GM23248 (cell line): ENCODE measurements around the gene NACC2. TPM values are rescaled to one million over a fixed set of nuclear protein-coding genes. Genes with fewer than 3 reads are reported as not detected.

Experiments
- DNase-seq: peaks from one replicate; pipeline ENCODE4 v3.0.0-alpha.2; 2015
- H2AFZ ChIP-seq: fragments of 200-600 bp; sonication (generic); 2 replicates; pipeline ENCODE4 v1.6.1; 2016; ENCODE audit warnings: antibody characterized with exemption
- H3F3A ChIP-seq: fragments of 200-600 bp; sonication (generic); 2 replicates; pipeline ENCODE4 v1.6.1; 2016; ENCODE audit warnings: mild to moderate bottlenecking, antibody characterized with exemption, mixed run types; ENCODE audit not compliant: insufficient read depth
- H3K27ac ChIP-seq: fragments of 200-600 bp; sonication (generic); 2 replicates; pipeline ENCODE4 v1.5.1; 2016; ENCODE audit warnings: mild to moderate bottlenecking
- H3K27me3 ChIP-seq: fragments of 200-600 bp; sonication (generic); replicated peaks from 2 replicates; pipeline ENCODE4 v1.6.1; 2016; ENCODE audit warnings: mild to moderate bottlenecking; ENCODE audit not compliant: insufficient read depth
- H3K36me3 ChIP-seq: fragments of 200-600 bp; sonication (generic); 2 replicates; pipeline ENCODE4 v1.6.1; 2016; ENCODE audit warnings: low read depth, mild to moderate bottlenecking
- H3K4me1 ChIP-seq: fragments of 200-600 bp; sonication (generic); 2 replicates; pipeline ENCODE4 v1.6.1; 2016; ENCODE audit warnings: mild to moderate bottlenecking; ENCODE audit not compliant: insufficient read depth
- H3K4me2 ChIP-seq: fragments of 200-600 bp; sonication (generic); one replicate; pipeline ENCODE4 v1.6.1; 2016; ENCODE audit warnings: mild to moderate bottlenecking; ENCODE audit not compliant: unreplicated experiment
- H3K4me3 ChIP-seq: fragments of 200-600 bp; sonication (generic); 2 replicates; pipeline ENCODE4 v1.5.1; 2016; ENCODE audit warnings: mild to moderate bottlenecking
- H3K79me2 ChIP-seq: fragments of 200-600 bp; sonication (generic); 2 replicates; pipeline ENCODE4 v1.6.1; 2016; ENCODE audit warnings: mild to moderate bottlenecking; ENCODE audit not compliant: insufficient read depth
- H3K9ac ChIP-seq: fragments of 200-600 bp; sonication (generic); 2 replicates; pipeline ENCODE4 v1.6.1; 2016; ENCODE audit warnings: mild to moderate bottlenecking
- H3K9me2 ChIP-seq: fragments of 200-600 bp; sonication (generic); 2 replicates; pipeline ENCODE4 v1.6.1; 2016; ENCODE audit warnings: mixed run types, mild to moderate bottlenecking, moderate library complexity; ENCODE audit not compliant: insufficient read depth
- H3K9me3 ChIP-seq: fragments of 200-600 bp; sonication (generic); one replicate; pipeline ENCODE4 v1.6.1; 2017; ENCODE audit warnings: low read depth
- H4K20me1 ChIP-seq: fragments of 200-600 bp; sonication (generic); 2 replicates; pipeline ENCODE4 v1.6.0; 2016; ENCODE audit not compliant: insufficient read depth
- EZH2 ChIP-seq: fragments of 200-600 bp; sonication (generic); IDR thresholded peaks from 2 replicates; pipeline ENCODE4 v1.6.1; 2018; ENCODE audit warnings: antibody characterized with exemption, mild to moderate bottlenecking; ENCODE audit not compliant: insufficient read depth, poor library complexity, severe bottlenecking
- EZH2phosphoT487 ChIP-seq: fragments of 200-600 bp; sonication (generic); IDR thresholded peaks from 2 replicates; pipeline ENCODE4 v1.6.1; 2018; ENCODE audit warnings: antibody characterized with exemption, moderate library complexity, mild to moderate bottlenecking, low read depth; ENCODE audit not compliant: insufficient read depth
- WGBS, 2 experiments: methylation state at CpG; one replicate each; pipeline ENCODE4 v1.1.6; 2015 to 2017; ENCODE audit warnings: low lambda C conversion rate in 2 of 2, low coverage in 1 of 2; ENCODE audit errors: missing lambda C conversion rate in 2 of 2; 5-methylcytosine and 5-hydroxymethylcytosine counted together
- in situ Hi-C: fragments of 300-500 bp; cut with MboI; formaldehyde crosslinking; loops from 2 replicates; pipeline ENCODE4 v1.15.0; 2020
- polyA plus RNA-seq: library from polyadenylated mRNA; unstranded; fragments of >200 nt; fragmentation: Nextera tagmentation; extraction: Ambion mirVana; gene quantifications from 2 replicates; pipeline ENCODE4 v1.2.1, GENCODE V29; 2016
- total RNA-seq: library from RNA; depleted of rRNA; stranded (reverse); fragments of >200 nt; shearing (Covaris generic); gene quantifications from 2 replicates; pipeline ENCODE4 v1.2.3, GENCODE V29; 2014

NACC2 gene
- total and polyA plus RNA-seq, 2 experiments from 2014 or later = 5.3 to 30.7 TPM

DNA sequence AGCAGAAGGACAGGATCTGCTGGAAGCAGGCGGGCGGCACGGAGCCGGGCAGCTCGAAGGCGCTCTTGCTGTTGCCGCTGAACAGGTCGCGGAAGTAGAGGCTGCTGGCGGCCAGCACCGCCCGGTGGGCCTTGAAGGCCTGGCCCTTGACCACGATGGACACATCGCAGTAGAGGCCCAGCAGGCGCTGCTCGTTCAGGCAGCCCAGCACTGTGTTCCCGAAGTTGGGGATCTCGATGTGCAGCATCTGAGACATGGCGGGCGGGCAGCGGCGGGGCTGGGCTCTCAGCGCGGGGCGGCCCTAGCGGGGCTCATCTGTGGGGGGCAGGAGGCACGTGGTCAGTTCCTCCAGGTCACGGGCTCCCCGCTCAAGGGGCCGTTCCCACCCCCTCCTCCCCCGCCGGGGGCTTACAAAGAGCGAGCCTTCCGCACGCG lies 44.8 kb downstream of the NACC2 start:
- peaks cover 23% of the 10 kb centered on the region for H3K4me1 ChIP-seq
- no peak overlapping the region for H2AFZ ChIP-seq
- H3K9ac ChIP-seq = no peak overlapping the region
- no peaks in the 10 kb centered on the region for H3K9me3 ChIP-seq
- H3K27me3 ChIP-seq = no peaks in the 10 kb centered on the region
- H3K79me2 ChIP-seq = peaks cover 73% of the 10 kb centered on the region
- no peaks in the 10 kb centered on the region for H3K9me2 ChIP-seq
- TF ChIP-seq EZH2 (no peak), EZH2phosphoT487 (no peak)
- 93 to 97% methylated on average over 18 to 36 of the region's 36 CpGs for WGBS, 2 experiments
- no peak overlapping the region for H3K27ac ChIP-seq
- no peaks in the 10 kb centered on the region for H4K20me1 ChIP-seq
- DNase-seq = no peak
- H3K36me3 ChIP-seq = no peaks in the 10 kb centered on the region
- H3K4me2 ChIP-seq = no peak overlapping the region
- H3K4me3 ChIP-seq = no peak overlapping the region
- in situ Hi-C loops = no loop called here
- H3F3A ChIP-seq = no peaks in the 10 kb centered on the region

DNA sequence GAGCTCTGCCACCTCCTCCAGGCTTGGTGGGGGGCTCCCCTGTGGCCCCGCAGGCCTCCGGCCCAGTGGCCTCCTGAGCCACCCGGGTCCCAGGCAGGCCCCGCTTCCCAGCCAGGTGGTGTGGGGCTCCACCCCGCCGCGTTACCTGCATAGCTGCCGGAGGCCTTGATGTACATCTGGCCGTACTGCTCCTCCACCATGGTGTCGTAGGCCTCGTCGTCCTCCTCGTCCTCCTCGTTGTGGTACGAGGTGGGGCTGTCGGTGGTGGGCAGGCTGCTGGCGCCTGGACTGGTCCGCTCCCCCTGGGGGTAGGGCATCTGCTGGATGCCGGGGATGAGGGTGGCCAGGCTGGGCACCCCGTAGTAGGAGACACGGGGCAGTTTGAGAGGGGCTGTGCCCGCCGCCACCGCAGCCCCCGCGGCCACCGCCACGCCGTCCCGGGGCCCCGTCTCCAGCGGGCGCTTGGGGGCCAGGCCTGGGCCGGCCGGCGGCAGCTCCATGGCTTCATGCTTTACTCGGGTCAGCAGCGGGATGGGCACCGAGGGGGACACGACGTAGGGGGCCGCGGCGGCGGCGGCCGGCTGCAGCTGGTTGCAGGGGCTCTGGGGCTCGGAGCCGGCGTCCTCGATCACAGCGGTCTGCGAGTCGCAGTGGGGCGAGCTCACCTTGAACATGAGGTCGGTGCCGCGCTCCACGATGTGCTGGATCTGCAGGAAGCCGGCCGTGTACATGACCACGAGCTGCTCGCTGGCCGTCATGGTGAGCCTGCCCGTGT lies 45.4 kb downstream of the NACC2 start:
- Histone ChIP-seq H3K4me2 (no peak overlapping the region), H4K20me1 (no peaks in the 10 kb centered on the region)
- 98% methylated on average over 35 to 65 of the region's 65 CpGs for WGBS, 2 experiments

DNA sequence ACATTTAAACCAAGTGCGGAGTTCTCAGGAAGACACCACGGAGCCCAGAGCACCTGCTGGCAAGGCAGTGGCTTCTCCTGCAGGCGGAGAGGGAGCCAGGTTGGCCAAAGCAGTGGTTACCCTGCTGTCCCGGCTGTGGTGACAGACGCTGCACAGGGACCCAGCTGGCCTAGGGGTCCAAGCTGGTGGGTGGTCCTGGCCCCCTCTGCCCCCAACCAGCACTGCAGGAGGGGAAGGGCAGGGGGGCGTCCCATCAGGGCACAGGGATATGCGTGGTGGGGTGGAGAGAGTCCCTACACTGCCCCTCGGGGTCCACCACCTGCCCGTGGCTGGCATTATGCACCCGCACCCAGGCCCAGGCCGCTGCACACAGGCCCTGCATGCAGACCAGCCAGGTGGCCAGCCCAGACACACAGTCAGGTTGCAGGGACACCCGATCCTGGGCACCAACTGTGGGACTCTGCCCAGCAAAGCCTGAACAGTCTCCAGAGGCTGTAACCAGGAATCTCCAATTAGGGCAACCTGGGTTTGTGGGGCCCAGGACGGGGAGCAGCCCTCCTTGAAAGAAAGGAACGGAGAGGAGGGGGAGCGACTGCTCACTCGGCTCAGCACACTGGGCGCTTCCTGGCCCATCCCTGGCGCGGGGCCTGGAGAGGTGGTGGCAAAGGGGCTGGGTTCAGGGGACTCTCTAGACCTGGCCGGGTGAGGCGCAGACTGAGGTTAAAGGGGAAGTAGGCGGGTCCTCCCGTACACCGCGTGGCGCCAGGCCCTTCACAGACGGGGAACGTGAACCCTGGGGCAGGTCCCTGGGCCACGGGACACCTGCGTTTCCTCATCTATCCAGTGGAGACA lies 46.3 kb downstream of the NACC2 start:
- no peak overlapping the region for H3K9ac ChIP-seq
- no peaks in the 10 kb centered on the region for H3K27me3 ChIP-seq
- no peak overlapping the region for H3K27ac ChIP-seq
- WGBS, 2 experiments = 90 to 94% methylated on average over 20 to 30 of the region's 30 CpGs
- TF ChIP-seq EZH2 = no peak
- no peak for TF ChIP-seq EZH2phosphoT487
- H3K79me2 ChIP-seq = peaks cover 65% of the 10 kb centered on the region
- no peak overlapping the region for H3K4me3 ChIP-seq
- no peaks in the 10 kb centered on the region for H3K36me3 ChIP-seq
- no peaks in the 10 kb centered on the region for H3K9me2 ChIP-seq
- H3K4me2 ChIP-seq = no peak overlapping the region
- no peak for DNase-seq
- H3F3A ChIP-seq = no peaks in the 10 kb centered on the region
- in situ Hi-C loops = no loop called here
- no peaks in the 10 kb centered on the region for H3K9me3 ChIP-seq
- H2AFZ ChIP-seq = no peak overlapping the region
- H3K4me1 ChIP-seq = peaks cover 23% of the 10 kb centered on the region
- no peaks in the 10 kb centered on the region for H4K20me1 ChIP-seq

More for the DNA sequence above, 45.4 kb downstream of the NACC2 start:
- Histone ChIP-seq H3K4me1 (peaks cover 23% of the 10 kb centered on the region), H3K36me3 (no peaks in the 10 kb centered on the region), H3F3A (no peaks in the 10 kb centered on the region), H2AFZ (no peak overlapping the region), H3K4me3 (no peak overlapping the region), H3K9me3 (no peaks in the 10 kb centered on the region), H3K27ac (no peak overlapping the region), H3K79me2 (peaks cover 67% of the 10 kb centered on the region), H3K9ac (no peak overlapping the region), H3K27me3 (no peaks in the 10 kb centered on the region), H3K9me2 (no peaks in the 10 kb centered on the region)
- no peak for DNase-seq
- no peak for TF ChIP-seq EZH2phosphoT487
- in situ Hi-C loops = no loop called here

DNA sequence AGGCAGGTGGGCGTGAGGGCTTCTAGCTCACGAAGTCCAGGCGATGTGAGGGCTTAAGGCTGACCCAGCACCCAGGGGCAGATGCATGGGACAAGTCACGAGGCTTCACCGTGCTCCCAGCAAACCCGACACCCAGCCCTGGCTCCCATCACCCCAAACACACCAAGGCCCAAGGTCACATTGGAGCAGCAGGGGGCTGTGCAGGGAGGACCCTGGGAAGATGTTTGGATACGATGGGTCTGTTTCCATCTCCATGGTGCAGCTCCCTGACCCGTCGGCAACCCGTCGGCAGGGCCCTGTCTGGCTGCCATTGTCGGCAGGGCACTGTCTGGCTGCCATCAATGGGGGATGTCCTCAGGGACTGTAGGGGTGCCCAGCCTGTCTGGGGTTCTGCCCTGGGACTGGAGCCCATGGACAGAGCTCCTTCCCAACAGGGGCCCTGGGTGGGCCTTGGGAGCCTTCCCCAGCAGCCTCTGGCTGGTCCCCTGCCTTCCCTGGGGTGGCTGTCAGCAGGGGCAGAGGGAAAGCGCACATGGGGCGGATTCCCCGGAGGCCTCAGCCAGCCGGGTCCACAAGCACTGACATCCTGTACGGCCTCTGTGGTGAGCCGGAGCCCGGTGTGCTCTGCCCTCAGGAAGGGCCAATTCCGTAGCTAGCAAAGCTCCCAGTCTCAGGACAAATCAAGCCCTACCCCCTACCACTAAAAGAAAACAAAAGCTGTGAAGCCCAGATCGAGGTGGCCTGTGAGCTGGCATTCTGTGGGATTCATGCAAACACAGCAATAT lies 47.1 kb downstream of the NACC2 start:
- Histone ChIP-seq H3K9ac (no peak overlapping the region), H3K9me3 (no peaks in the 10 kb centered on the region), H2AFZ (no peak overlapping the region), H4K20me1 (no peaks in the 10 kb centered on the region), H3K4me2 (no peak overlapping the region), H3F3A (no peaks in the 10 kb centered on the region), H3K36me3 (no peaks in the 10 kb centered on the region), H3K27ac (no peak overlapping the region), H3K4me3 (no peak overlapping the region), H3K9me2 (no peaks in the 10 kb centered on the region), H3K79me2 (peaks cover 65% of the 10 kb centered on the region), H3K4me1 (peaks cover 15% of the 10 kb centered on the region), H3K27me3 (no peaks in the 10 kb centered on the region)
- TF ChIP-seq EZH2 (no peak), EZH2phosphoT487 (no peak)
- WGBS, 2 experiments = 89 to 90% methylated on average over 21 of the region's 21 CpGs
- DNase-seq = no peak
- in situ Hi-C loops = no loop called here
